HEK293T (cell line): Measurements from ENCODE around the gene GID8.

ENCODE experiments used
- ARNT ChIP-seq: fragments of 450-650 bp; IDR thresholded peaks from 2 replicates; pipeline ENCODE4 v1.6.1; 2017; ENCODE audit warnings: mild to moderate bottlenecking
- BHLHE40 ChIP-seq: fragments of 450-650 bp; IDR thresholded peaks from 2 replicates; pipeline ENCODE4 v1.6.1; 2016; ENCODE audit warnings: mild to moderate bottlenecking, moderate library complexity, borderline replicate concordance
- SP1 ChIP-seq: fragments of 450-650 bp; IDR thresholded peaks from 2 replicates; pipeline ENCODE4 v1.6.1; 2017

GRCh38 chr20:62941792-62942191 lies 3.8 kb downstream of the GID8 start:
- TF ChIP-seq ARNT (no peak), SP1 (no peak), BHLHE40 (no peak)
